OCI-LY1 (cell line): ENCODE results near the gene SELE.

Experiments used
- H2AFZ ChIP-seq: fragments of 200-600 bp; sonication (generic), shearing (Covaris generic); 2 replicates; pipeline ENCODE4 v1.6.0; 2014; ENCODE audit warnings: antibody characterized with exemption, mild to moderate bottlenecking, low read length
- H3F3A ChIP-seq: fragments of 200-600 bp; sonication (generic), shearing (Covaris generic); 2 replicates; pipeline ENCODE4 v1.6.0; 2014; ENCODE audit warnings: mild to moderate bottlenecking, antibody characterized with exemption, low read length, moderate library complexity; ENCODE audit not compliant: insufficient read depth
- H3K27ac ChIP-seq: fragments of 200-600 bp; sonication (generic); 2 replicates; pipeline ENCODE4 v1.5.1; 2014; ENCODE audit warnings: low read length, mixed run types, mild to moderate bottlenecking, low read depth; ENCODE audit not compliant: poor library complexity, severe bottlenecking
- H3K27me3 ChIP-seq: fragments of 200-600 bp; sonication (generic); 2 replicates; pipeline ENCODE4 v1.6.0; 2014; ENCODE audit warnings: antibody characterized with exemption, mild to moderate bottlenecking, low read length, moderate library complexity; ENCODE audit not compliant: insufficient read depth
- H3K36me3 ChIP-seq: fragments of 200-600 bp; sonication (generic); 2 replicates; pipeline ENCODE4 v1.6.1; 2014; ENCODE audit warnings: mild to moderate bottlenecking, antibody characterized with exemption, low read length, moderate library complexity, mixed read lengths; ENCODE audit not compliant: insufficient read depth
- H3K4me1 ChIP-seq: fragments of 200-600 bp; sonication (generic); 2 replicates; pipeline ENCODE4 v1.5.1; 2014; ENCODE audit warnings: mild to moderate bottlenecking, low read length, moderate library complexity; ENCODE audit not compliant: insufficient read depth, severe bottlenecking
- H3K4me2 ChIP-seq: fragments of 200-600 bp; sonication (generic), shearing (Covaris generic); 2 replicates; pipeline ENCODE4 v1.6.1; 2014; ENCODE audit warnings: low read length
- H3K4me3 ChIP-seq: fragments of 200-600 bp; sonication (generic); 2 replicates; pipeline ENCODE4 v1.5.1; 2014; ENCODE audit warnings: low read length, low read depth, mild to moderate bottlenecking, mixed read lengths; ENCODE audit not compliant: poor library complexity, severe bottlenecking
- H3K79me2 ChIP-seq: fragments of 200-600 bp; shearing (Covaris generic); 2 replicates; pipeline ENCODE4 v1.6.1; 2016; ENCODE audit warnings: mixed run types, low read length, mixed read lengths; ENCODE audit not compliant: insufficient read depth
- H3K9ac ChIP-seq: fragments of 200-600 bp; sonication (generic), shearing (Covaris generic); 2 replicates; pipeline ENCODE4 v1.6.1; 2014; ENCODE audit warnings: mild to moderate bottlenecking, low read length, mixed read lengths
- H3K9me2 ChIP-seq: fragments of 200-600 bp; sonication (generic), shearing (Covaris generic); 2 replicates; pipeline ENCODE4 v1.6.1; 2014; ENCODE audit warnings: low read depth, mild to moderate bottlenecking, low read length, mixed read lengths
- H3K9me3 ChIP-seq: fragments of 200-600 bp; shearing (Covaris generic); 2 replicates; pipeline ENCODE4 v1.6.1; 2014; ENCODE audit warnings: low read length, mixed read lengths
- H4K20me1 ChIP-seq: fragments of 200-600 bp; sonication (generic), shearing (Covaris generic); 2 replicates; pipeline ENCODE4 v1.6.0; 2016; ENCODE audit warnings: mild to moderate bottlenecking, low read length; ENCODE audit not compliant: insufficient read depth
- CTCF ChIP-seq: fragments of 200-600 bp; sonication (generic), shearing (Covaris generic); IDR thresholded peaks from 2 replicates; pipeline ENCODE4 v1.5.1; 2017; ENCODE audit warnings: mild to moderate bottlenecking, antibody characterized with exemption, low read length, moderate library complexity, mixed read lengths
- EZH2 ChIP-seq: fragments of 200-600 bp; sonication (generic), shearing (Covaris generic); IDR thresholded peaks from 2 replicates; pipeline ENCODE4 v1.8.0; 2017; ENCODE audit warnings: borderline replicate concordance, mixed run types, mild to moderate bottlenecking, antibody characterized with exemption, low read length, moderate library complexity, mixed read lengths

Gene SELE

GRCh38 chr1:169679692-169680091 lies 54.2 kb downstream of the SELE start:
- no peaks in the 10 kb centered on the region for H3K36me3 ChIP-seq
- H3K4me1 ChIP-seq: peaks cover 67% of the 10 kb centered on the region
- H3K9ac ChIP-seq: 0 out of 2 replicates have a peak overlapping the region, but pooled peaks have one; percentile 1
- H2AFZ ChIP-seq: no peak overlapping the region
- H3K27ac ChIP-seq: peak overlapping the region; percentile 92
- H3K9me2 ChIP-seq: no peaks in the 10 kb centered on the region
- no peaks in the 10 kb centered on the region for H3K27me3 ChIP-seq
- no peaks in the 10 kb centered on the region for H3K9me3 ChIP-seq
- no peak overlapping the region for H3K4me3 ChIP-seq
- H3K79me2 ChIP-seq: no peaks in the 10 kb centered on the region
- H3K4me2 ChIP-seq: peak overlapping the region; percentile 57; the same call in 1 of the 2 replicates
- H4K20me1 ChIP-seq: no peaks in the 10 kb centered on the region
- TF ChIP-seq CTCF: no peak
- no peak for TF ChIP-seq EZH2
- H3F3A ChIP-seq: no peaks in the 10 kb centered on the region

GRCh38 chr1:169676001-169676400 lies 57.9 kb downstream of the SELE start:
- TF ChIP-seq EZH2 (no peak), CTCF (no peak)

More at GRCh38 chr1:169676001-169676400, 57.9 kb downstream of the SELE start:
- Histone ChIP-seq H3K27ac (no peak overlapping the region), H3K4me2 (no peak overlapping the region), H3K27me3 (no peaks in the 10 kb centered on the region), H3K36me3 (no peaks in the 10 kb centered on the region), H2AFZ (no peak overlapping the region), H3K9ac (no peak overlapping the region), H3K79me2 (no peaks in the 10 kb centered on the region), H3K9me2 (no peaks in the 10 kb centered on the region), H4K20me1 (no peaks in the 10 kb centered on the region), H3F3A (no peaks in the 10 kb centered on the region), H3K4me1 (peaks cover 41% of the 10 kb centered on the region), H3K9me3 (no peaks in the 10 kb centered on the region), H3K4me3 (no peak overlapping the region)
